ENCODE measurements around the gene LGALS7B. TPM values are rescaled to one million over a fixed set of nuclear protein-coding genes. Genes with fewer than 3 reads are reported as not detected.
"Not testable (repeated sequence)": the region's sequence is repeated elsewhere in the genome, so short reads cannot be mapped to it uniquely, and the experiment has no call there.

Gene LGALS7B
- total RNA-seq, 2 donors from 2014 or later = not detected

- TF ChIP-seq CTCF (conservative IDR thresholded peaks at IDR 0.05) = no peak
- no peak within 1 kb of the TSS for H3K9ac ChIP-seq (ENCODE audit: extremely low read depth, low read length, poor library complexity, severe bottlenecking)
- H3K36me3 Mint-ChIP-seq (ENCODE audit: low read depth) = peaks cover 26% of the 10 kb centered on the region
- no peaks in the 10 kb centered on the region for H3K4me1 Mint-ChIP-seq
- H3K4me3 ChIP-seq (ENCODE audit: low read length) = no peak within 1 kb of the TSS
- no peak within 1 kb of the TSS for H3K4me3 Mint-ChIP-seq
- peaks cover 14% of the 10 kb centered on the region for H3K36me3 ChIP-seq (ENCODE audit: control insufficient read depth, insufficient read depth, low read length)
- 93 to 96% methylated on average over 14 to 15 of the region's 15 CpGs for WGBS, 2 experiments (ENCODE audit: insufficient coverage in 1 of 2, insufficient read length in 1 of 2)
- no peaks in the 10 kb centered on the region for H3K4me1 ChIP-seq (ENCODE audit: control insufficient read depth, insufficient read depth, low read length)
- no peaks in the 10 kb centered on the region for H3K27me3 Mint-ChIP-seq (ENCODE audit: insufficient read depth)
- no peak for DNase-seq
- H3K27ac Mint-ChIP-seq = peak within 1 kb of the TSS; percentile 61
- H3K9me3 ChIP-seq (ENCODE audit: control insufficient read depth, low read length) = no peaks in the 10 kb centered on the region
- peaks cover 2% of the 10 kb centered on the region for H3K9me3 Mint-ChIP-seq
- H3K27me3 ChIP-seq (ENCODE audit: control insufficient read depth, insufficient read depth, low read length, poor library complexity, severe bottlenecking) = no peaks in the 10 kb centered on the region
- no peak within 1 kb of the TSS for H3K27ac ChIP-seq (ENCODE audit: low read depth, low read length)
Observed at GRCh38 chr19:38812841-38813320, 23.9 kb downstream of the LGALS7B start, which contains the start of gene LGALS4. LGALS4 (minus strand) TSS chr19:38812945; CDS start chr19:38812886, 59 bp downstream.

- Mint-ChIP-seq H3K9me3 (peaks cover 2% of the 10 kb centered on the region), H3K36me3 (ENCODE audit: low read depth) (peaks cover 29% of the 10 kb centered on the region), H3K4me1 (no peaks in the 10 kb centered on the region), H3K27me3 (ENCODE audit: insufficient read depth) (no peaks in the 10 kb centered on the region), H3K27ac (no peak overlapping the region), H3K4me3 (no peak overlapping the region)
- Histone ChIP-seq H3K36me3 (ENCODE audit: control insufficient read depth, insufficient read depth, low read length) (peaks cover 14% of the 10 kb centered on the region), H3K9me3 (ENCODE audit: control insufficient read depth, low read length) (no peaks in the 10 kb centered on the region), H3K4me3 (ENCODE audit: low read length) (no peak overlapping the region), H3K4me1 (ENCODE audit: control insufficient read depth, insufficient read depth, low read length) (no peaks in the 10 kb centered on the region), H3K27me3 (ENCODE audit: control insufficient read depth, insufficient read depth, low read length, poor library complexity, severe bottlenecking) (no peaks in the 10 kb centered on the region), H3K9ac (ENCODE audit: extremely low read depth, low read length, poor library complexity, severe bottlenecking) (no peak overlapping the region), H3K27ac (ENCODE audit: low read depth, low read length) (no peak overlapping the region)
- no peak for TF ChIP-seq CTCF (conservative IDR thresholded peaks at IDR 0.05)
- no peak for DNase-seq
- 93 to 98% methylated on average over 6 of the region's 6 CpGs for WGBS, 2 experiments (ENCODE audit: insufficient coverage in 1 of 2, insufficient read length in 1 of 2)
Observed at GRCh38 chr19:38813323-38813722, 24.3 kb downstream of the LGALS7B start.

GRCh38 chr19:38813932-38814331, 24.9 kb downstream of the LGALS7B start:
- not testable (repeated sequence) for H3K4me1 ChIP-seq (ENCODE audit: control insufficient read depth, insufficient read depth, low read length); H3K27ac Mint-ChIP-seq; H3K27me3 ChIP-seq (ENCODE audit: control insufficient read depth, insufficient read depth, low read length, poor library complexity, severe bottlenecking); DNase-seq; H3K4me3 Mint-ChIP-seq; H3K4me3 ChIP-seq (ENCODE audit: low read length); H3K27me3 Mint-ChIP-seq (ENCODE audit: insufficient read depth); H3K27ac ChIP-seq (ENCODE audit: low read depth, low read length); H3K4me1 Mint-ChIP-seq; H3K9ac ChIP-seq (ENCODE audit: extremely low read depth, low read length, poor library complexity, severe bottlenecking); H3K9me3 ChIP-seq (ENCODE audit: control insufficient read depth, low read length); H3K9me3 Mint-ChIP-seq
- H3K36me3 Mint-ChIP-seq (ENCODE audit: low read depth) = peaks cover 29% of the 10 kb centered on the region
- 95 to 100% methylated on average over 1 of the region's 2 CpGs for WGBS, 2 experiments (ENCODE audit: insufficient coverage in 1 of 2, insufficient read length in 1 of 2)
- peaks cover 14% of the 10 kb centered on the region for H3K36me3 ChIP-seq (ENCODE audit: control insufficient read depth, insufficient read depth, low read length)
